RPMI8226 (cell line): ENCODE measurements around the gene PIGU.
"Not testable (repeated sequence)": the region's sequence is repeated elsewhere in the genome, so short reads cannot be mapped to it uniquely, and the experiment has no call there.

Experiments
- DNase-seq: peaks from one replicate; pipeline ENCODE4 v3.0.0-alpha.2; 2015

Gene PIGU

GRCh38 chr20:34676642-34677373, at the start of gene PIGU:
PIGU (minus strand) TSS chr20:34677092; CDS start chr20:34677085, 7 bp downstream.
- DNase-seq, result peak; percentile 98

- DNase-seq, result no peak
Measured at GRCh38 chr20:34724172-34724571, 47.3 kb upstream of the PIGU start.

GRCh38 chr20:34722560-34722959, 45.7 kb upstream of the PIGU start:
- DNase-seq, result not testable (repeated sequence)

GRCh38 chr20:34720266-34720665, 43.4 kb upstream of the PIGU start:
- DNase-seq, result no peak

GRCh38 chr20:34719242-34720017, 42.5 kb upstream of the PIGU start:
- DNase-seq, result not testable (repeated sequence)

- no peak for DNase-seq
Measured at GRCh38 chr20:34717230-34718095, 40.6 kb upstream of the PIGU start.

- no peak for DNase-seq
Measured at GRCh38 chr20:34716921-34717229, 40.0 kb upstream of the PIGU start.

GRCh38 chr20:34715384-34715783, 38.5 kb upstream of the PIGU start:
- no peak for DNase-seq

GRCh38 chr20:34713944-34714515, 37.1 kb upstream of the PIGU start:
- DNase-seq, result not testable (repeated sequence)

- no peak for DNase-seq
Measured at GRCh38 chr20:34713194-34713943, 36.5 kb upstream of the PIGU start.

- no peak for DNase-seq
Measured at GRCh38 chr20:34712525-34713192, 35.8 kb upstream of the PIGU start.

GRCh38 chr20:34711813-34712430, 35.0 kb upstream of the PIGU start:
- DNase-seq, result no peak

GRCh38 chr20:34710861-34711574, 34.1 kb upstream of the PIGU start:
- DNase-seq, result no peak

- DNase-seq, result no peak
Measured at GRCh38 chr20:34710568-34710839, 33.6 kb upstream of the PIGU start.

- peak; percentile 89 for DNase-seq
Measured at GRCh38 chr20:34709831-34710567, 33.1 kb upstream of the PIGU start.

GRCh38 chr20:34709044-34709830, 32.3 kb upstream of the PIGU start:
- DNase-seq, result peak; percentile 84

- DNase-seq, result peak; percentile 53
Measured at GRCh38 chr20:34708621-34709043, 31.7 kb upstream of the PIGU start.

- DNase-seq, result no peak
Measured at GRCh38 chr20:34706912-34707784, 30.3 kb upstream of the PIGU start.
